ENCODE results near the gene COQ8B. TPM values are rescaled to one million over a fixed set of nuclear protein-coding genes. Genes with fewer than 3 reads are reported as not detected.

The COQ8B gene
- total RNA-seq, 1 donor from 2014 or later, result 43.9 TPM

- no peaks in the 10 kb centered on the region for H3K27me3 ChIP-seq (ENCODE audit: low read depth)
- ATAC-seq (peak; percentile 77 to 81), DNase-seq (peak; percentile 95)
- intact Hi-C loops (cut with DNase I), result no loop called here
- peak overlapping the region; percentile 99 for H3K27ac ChIP-seq
- no peak for TF ChIP-seq CTCF (IDR thresholded peaks at IDR 0.05)
- H3K4me3 ChIP-seq, result peak overlapping the region; percentile 90
- peaks cover 37% of the 10 kb centered on the region for H3K4me1 ChIP-seq
- no peaks in the 10 kb centered on the region for H3K9me3 ChIP-seq
- H3K36me3 ChIP-seq, result peaks cover 34% of the 10 kb centered on the region
Observed at GRCh38 chr19:40714441-40715299, 2.0 kb downstream of the COQ8B start.

GRCh38 chr19:40713939-40714338 lies 2.7 kb downstream of the COQ8B start:
- H3K4me1 ChIP-seq, result peaks cover 30% of the 10 kb centered on the region
- peak overlapping the region; percentile 99 for H3K27ac ChIP-seq
- no peak for TF ChIP-seq CTCF (IDR thresholded peaks at IDR 0.05)
- peak overlapping the region; percentile 90 for H3K4me3 ChIP-seq
- intact Hi-C loops (cut with DNase I), result no loop called here
- ATAC-seq (no peak), DNase-seq (no peak)
- H3K27me3 ChIP-seq (ENCODE audit: low read depth), result no peaks in the 10 kb centered on the region
- peaks cover 41% of the 10 kb centered on the region for H3K36me3 ChIP-seq
- no peaks in the 10 kb centered on the region for H3K9me3 ChIP-seq

GRCh38 chr19:40709817-40710216 lies 6.9 kb downstream of the COQ8B start:
- intact Hi-C loops (cut with DNase I), result no loop called here
- no peaks in the 10 kb centered on the region for H3K27me3 ChIP-seq (ENCODE audit: low read depth)
- H3K4me1 ChIP-seq, result peaks cover 10% of the 10 kb centered on the region
- H3K4me3 ChIP-seq, result no peak overlapping the region
- no peak overlapping the region for H3K27ac ChIP-seq
- TF ChIP-seq CTCF (IDR thresholded peaks at IDR 0.05), result no peak
- DNase-seq (no peak), ATAC-seq (no peak)
- H3K36me3 ChIP-seq, result peaks cover 82% of the 10 kb centered on the region
- no peaks in the 10 kb centered on the region for H3K9me3 ChIP-seq

GRCh38 chr19:40707615-40708014 lies 9.1 kb downstream of the COQ8B start:
- no peak overlapping the region for H3K27ac ChIP-seq
- H3K4me1 ChIP-seq, result no peaks in the 10 kb centered on the region
- TF ChIP-seq CTCF (IDR thresholded peaks at IDR 0.05), result no peak
- DNase-seq (no peak), ATAC-seq (no peak)
- intact Hi-C loops (cut with DNase I), result no loop called here
- peaks cover 96% of the 10 kb centered on the region for H3K36me3 ChIP-seq
- no peak overlapping the region for H3K4me3 ChIP-seq
- H3K9me3 ChIP-seq, result no peaks in the 10 kb centered on the region
- H3K27me3 ChIP-seq (ENCODE audit: low read depth), result no peaks in the 10 kb centered on the region

- Histone ChIP-seq H3K4me1 (no peaks in the 10 kb centered on the region), H3K4me3 (no peak overlapping the region), H3K36me3 (peaks cover 98% of the 10 kb centered on the region), H3K9me3 (no peaks in the 10 kb centered on the region), H3K27ac (no peak overlapping the region), H3K27me3 (ENCODE audit: low read depth) (no peaks in the 10 kb centered on the region)
- ATAC-seq (no peak), DNase-seq (no peak)
- TF ChIP-seq CTCF (IDR thresholded peaks at IDR 0.05), result no peak
- intact Hi-C loops (cut with DNase I), result no loop called here
Observed at GRCh38 chr19:40705950-40706619, 10.6 kb downstream of the COQ8B start.
